WTC11 (cell line): ENCODE measurements around the gene SH3PXD2A. TPM values are rescaled to one million over a fixed set of nuclear protein-coding genes. Genes with fewer than 3 reads are reported as not detected.
A peak's percentile ranks its signal among the peaks of the same experiment; 100 is the strongest.

ENCODE experiments used
- ATAC-seq: fragments of 200-7000 bp; cut with Tn5 transposase; 2 replicates; pipeline ENCODE4 v1.10.0; 2021; ENCODE audit warnings: mild to moderate bottlenecking, moderate library complexity
- CTCF ChIA-PET: fragments of 300-600 bp; sonication (Branson Sonifier 250); formaldehyde crosslinking; loops from one replicate; lab custom pipeline; 2021; ENCODE audit warnings: antibody characterized with exemption; lab: Charles Lee
- POLR2A ChIA-PET: fragments of 350-600 bp; sonication (Branson Sonifier 250); formaldehyde crosslinking; loops from one replicate; lab custom pipeline; 2021; ENCODE audit warnings: antibody characterized with exemption; lab: Charles Lee
- DNase-seq: peaks from one replicate; pipeline ENCODE4 v3.0.0; 2021; ENCODE audit warnings: low spot score
- H3K27ac Mint-ChIP-seq: 2 replicates; pipeline ENCODE4 v1.8.0; 2021; ENCODE audit warnings: mixed read lengths
- H3K27me3 Mint-ChIP-seq: 2 replicates; pipeline ENCODE4 v1.8.0; 2021; ENCODE audit warnings: low read depth, mild to moderate bottlenecking, moderate library complexity, mixed read lengths
- H3K36me3 Mint-ChIP-seq: 2 replicates; pipeline ENCODE4 v1.8.0; 2021; ENCODE audit warnings: mixed read lengths
- H3K4me1 Mint-ChIP-seq: 2 replicates; pipeline ENCODE4 v1.8.0; 2022; ENCODE audit warnings: mixed read lengths
- H3K4me3 Mint-ChIP-seq: 2 replicates; pipeline ENCODE4 v1.8.0; 2021; ENCODE audit warnings: mild to moderate bottlenecking, moderate library complexity, mixed read lengths
- H3K9me3 Mint-ChIP-seq: 2 replicates; pipeline ENCODE4 v1.8.0; 2021; ENCODE audit warnings: mixed read lengths
- ATF1 ChIP-seq: sonication (generic); formaldehyde crosslinking; IDR thresholded peaks from 2 replicates; pipeline ENCODE4 v1.8.1; 2023; ENCODE audit warnings: mild to moderate bottlenecking, moderate library complexity, missing genetic modification reagents
- CREM ChIP-seq: sonication (generic); formaldehyde crosslinking; IDR thresholded peaks from 2 replicates; pipeline ENCODE4 v1.8.1; 2022; ENCODE audit warnings: mild to moderate bottlenecking, missing genetic modification reagents, moderate library complexity
- ETV6 ChIP-seq: sonication (generic); formaldehyde crosslinking; IDR thresholded peaks from 2 replicates; pipeline ENCODE4 v1.8.1; 2022; ENCODE audit warnings: mild to moderate bottlenecking, missing genetic modification reagents
- GRHL2 ChIP-seq: fragments of 250-450 bp; sonication (Bioruptor Pico); IDR thresholded peaks from 2 replicates; pipeline ENCODE4 v1.8.0; 2022; ENCODE audit warnings: mild to moderate bottlenecking, moderate library complexity; ENCODE audit not compliant: insufficient replicate concordance, severe bottlenecking
- JUN ChIP-seq: sonication (generic); formaldehyde crosslinking; IDR thresholded peaks from 2 replicates; pipeline ENCODE4 v1.8.0; 2023; ENCODE audit warnings: mild to moderate bottlenecking, missing genetic modification reagents
- MXD4 ChIP-seq: fragments of 250-450 bp; sonication (Bioruptor Pico); IDR thresholded peaks from 2 replicates; pipeline ENCODE4 v1.8.0; 2021; ENCODE audit warnings: mild to moderate bottlenecking, moderate library complexity, borderline replicate concordance
- MYBL2 ChIP-seq: sonication (generic); formaldehyde crosslinking; IDR thresholded peaks from 2 replicates; pipeline ENCODE4 v1.8.1; 2023; ENCODE audit warnings: mild to moderate bottlenecking, moderate library complexity, missing genetic modification reagents
- PREB ChIP-seq: sonication (generic); formaldehyde crosslinking; IDR thresholded peaks from 2 replicates; pipeline ENCODE4 v1.8.1; 2022; ENCODE audit warnings: mild to moderate bottlenecking, missing genetic modification reagents, moderate library complexity, borderline replicate concordance
- SP1 ChIP-seq: sonication (generic); formaldehyde crosslinking; conservative IDR thresholded peaks from 2 replicates; pipeline ENCODE4 v1.8.1; 2022; ENCODE audit warnings: missing genetic modification reagents
- TEAD4 ChIP-seq: sonication (generic); formaldehyde crosslinking; IDR thresholded peaks from 2 replicates; pipeline ENCODE4 v1.8.0; 2022; ENCODE audit warnings: mild to moderate bottlenecking, missing genetic modification reagents
- ZBTB21 ChIP-seq: sonication (generic); formaldehyde crosslinking; IDR thresholded peaks from 2 replicates; pipeline ENCODE4 v1.8.1; 2023; ENCODE audit warnings: mild to moderate bottlenecking, missing genetic modification reagents, borderline replicate concordance
- ZNF416 ChIP-seq: fragments of 250-450 bp; sonication (Bioruptor Pico); IDR thresholded peaks from 2 replicates; pipeline ENCODE4 v1.9.0; 2021; ENCODE audit warnings: mild to moderate bottlenecking, inconsistent platforms
- total RNA-seq: library from RNA; stranded (reverse); gene quantifications from 3 replicates; pipeline ENCODE4 v1.2.3, GENCODE V29; 2021
- TF ChIP-seq, protein P1 (sequence below): sonication (generic); formaldehyde crosslinking; IDR thresholded peaks from 2 replicates; pipeline ENCODE4 v1.8.1; 2023; ENCODE audit warnings: mild to moderate bottlenecking, missing genetic modification reagents, moderate library complexity
- TF ChIP-seq, protein P2 (sequence below): sonication (generic); formaldehyde crosslinking; IDR thresholded peaks from 2 replicates; pipeline ENCODE4 v1.8.0; 2022; ENCODE audit warnings: mild to moderate bottlenecking, missing genetic modification reagents
- TF ChIP-seq, protein P3 (sequence below): sonication (generic); formaldehyde crosslinking; IDR thresholded peaks from 2 replicates; pipeline ENCODE4 v1.8.0; 2022; ENCODE audit warnings: mild to moderate bottlenecking, missing genetic modification reagents
- TF ChIP-seq, protein P4 (sequence below): fragments of 250-450 bp; sonication (Bioruptor Pico); IDR thresholded peaks from 2 replicates; pipeline ENCODE4 v1.9.0; 2021; ENCODE audit warnings: mild to moderate bottlenecking, borderline replicate concordance
- TF ChIP-seq, protein P5 (sequence below): fragments of 250-450 bp; sonication (Bioruptor Pico); IDR thresholded peaks from 2 replicates; pipeline ENCODE4 v1.9.0; 2021; ENCODE audit warnings: mild to moderate bottlenecking
- TF ChIP-seq, protein P6 (sequence below): fragments of 200-600 bp; IDR thresholded peaks from 2 replicates; pipeline ENCODE4 v1.8.0; 2022; ENCODE audit warnings: antibody characterized with exemption

Gene SH3PXD2A
- total RNA-seq, 1 experiment from 2014 or later, result 15.7 TPM

DNA sequence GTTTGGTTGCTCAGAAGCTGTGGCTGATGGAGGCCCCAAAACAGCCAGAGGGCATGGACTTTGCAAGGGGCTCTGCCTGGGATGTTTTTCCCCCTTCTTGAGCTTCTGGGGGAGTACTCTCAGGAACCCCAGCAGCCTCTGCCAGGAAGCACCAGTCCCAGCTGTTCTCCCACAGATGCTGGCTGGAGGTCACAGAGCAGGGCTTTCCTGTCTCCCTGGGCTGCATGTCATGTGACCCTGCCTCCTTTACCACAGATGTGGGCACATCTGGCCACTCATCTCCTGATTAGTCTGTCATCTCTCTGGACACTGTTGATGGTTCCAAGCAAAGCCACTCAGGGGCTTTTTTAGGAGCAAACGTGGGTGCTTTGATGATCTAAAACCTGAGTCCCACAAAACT is 225.2 kb downstream of the SH3PXD2A start:
- TF ChIP-seq, protein P1, sequence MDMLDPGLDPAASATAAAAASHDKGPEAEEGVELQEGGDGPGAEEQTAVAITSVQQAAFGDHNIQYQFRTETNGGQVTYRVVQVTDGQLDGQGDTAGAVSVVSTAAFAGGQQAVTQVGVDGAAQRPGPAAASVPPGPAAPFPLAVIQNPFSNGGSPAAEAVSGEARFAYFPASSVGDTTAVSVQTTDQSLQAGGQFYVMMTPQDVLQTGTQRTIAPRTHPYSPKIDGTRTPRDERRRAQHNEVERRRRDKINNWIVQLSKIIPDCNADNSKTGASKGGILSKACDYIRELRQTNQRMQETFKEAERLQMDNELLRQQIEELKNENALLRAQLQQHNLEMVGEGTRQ (CRISPR knock-in tag), result 0 out of 2 replicates have a peak, but pooled peaks have one; percentile 13
- TF ChIP-seq, protein P2, sequence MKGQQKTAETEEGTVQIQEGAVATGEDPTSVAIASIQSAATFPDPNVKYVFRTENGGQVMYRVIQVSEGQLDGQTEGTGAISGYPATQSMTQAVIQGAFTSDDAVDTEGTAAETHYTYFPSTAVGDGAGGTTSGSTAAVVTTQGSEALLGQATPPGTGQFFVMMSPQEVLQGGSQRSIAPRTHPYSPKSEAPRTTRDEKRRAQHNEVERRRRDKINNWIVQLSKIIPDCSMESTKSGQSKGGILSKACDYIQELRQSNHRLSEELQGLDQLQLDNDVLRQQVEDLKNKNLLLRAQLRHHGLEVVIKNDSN (CRISPR knock-in tag), result no peak
- Mint-ChIP-seq H3K36me3 (0 out of 2 replicates have a peak, but pooled peaks cover 5% of the 10 kb centered on the region), H3K4me1 (peaks cover 12% of the 10 kb centered on the region), H3K9me3 (no peaks in the 10 kb centered on the region), H3K4me3 (no peak overlapping the region), H3K27me3 (no peaks in the 10 kb centered on the region), H3K27ac (no peak overlapping the region)
- POLR2A ChIA-PET, result no interaction called here
- ATAC-seq (no peak), DNase-seq (no peak)
- CTCF ChIA-PET, result no interaction called here

GRCh38 chr10:103629581-103629980 is 225.8 kb downstream of the SH3PXD2A start:
- no peak for TF ChIP-seq CREM (CRISPR knock-in tag)
- TF ChIP-seq, protein P3, sequence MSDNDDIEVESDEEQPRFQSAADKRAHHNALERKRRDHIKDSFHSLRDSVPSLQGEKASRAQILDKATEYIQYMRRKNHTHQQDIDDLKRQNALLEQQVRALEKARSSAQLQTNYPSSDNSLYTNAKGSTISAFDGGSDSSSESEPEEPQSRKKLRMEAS (CRISPR knock-in tag), result no peak
- TF ChIP-seq MYBL2 (CRISPR knock-in tag), result no peak
- TF ChIP-seq, protein P4, sequence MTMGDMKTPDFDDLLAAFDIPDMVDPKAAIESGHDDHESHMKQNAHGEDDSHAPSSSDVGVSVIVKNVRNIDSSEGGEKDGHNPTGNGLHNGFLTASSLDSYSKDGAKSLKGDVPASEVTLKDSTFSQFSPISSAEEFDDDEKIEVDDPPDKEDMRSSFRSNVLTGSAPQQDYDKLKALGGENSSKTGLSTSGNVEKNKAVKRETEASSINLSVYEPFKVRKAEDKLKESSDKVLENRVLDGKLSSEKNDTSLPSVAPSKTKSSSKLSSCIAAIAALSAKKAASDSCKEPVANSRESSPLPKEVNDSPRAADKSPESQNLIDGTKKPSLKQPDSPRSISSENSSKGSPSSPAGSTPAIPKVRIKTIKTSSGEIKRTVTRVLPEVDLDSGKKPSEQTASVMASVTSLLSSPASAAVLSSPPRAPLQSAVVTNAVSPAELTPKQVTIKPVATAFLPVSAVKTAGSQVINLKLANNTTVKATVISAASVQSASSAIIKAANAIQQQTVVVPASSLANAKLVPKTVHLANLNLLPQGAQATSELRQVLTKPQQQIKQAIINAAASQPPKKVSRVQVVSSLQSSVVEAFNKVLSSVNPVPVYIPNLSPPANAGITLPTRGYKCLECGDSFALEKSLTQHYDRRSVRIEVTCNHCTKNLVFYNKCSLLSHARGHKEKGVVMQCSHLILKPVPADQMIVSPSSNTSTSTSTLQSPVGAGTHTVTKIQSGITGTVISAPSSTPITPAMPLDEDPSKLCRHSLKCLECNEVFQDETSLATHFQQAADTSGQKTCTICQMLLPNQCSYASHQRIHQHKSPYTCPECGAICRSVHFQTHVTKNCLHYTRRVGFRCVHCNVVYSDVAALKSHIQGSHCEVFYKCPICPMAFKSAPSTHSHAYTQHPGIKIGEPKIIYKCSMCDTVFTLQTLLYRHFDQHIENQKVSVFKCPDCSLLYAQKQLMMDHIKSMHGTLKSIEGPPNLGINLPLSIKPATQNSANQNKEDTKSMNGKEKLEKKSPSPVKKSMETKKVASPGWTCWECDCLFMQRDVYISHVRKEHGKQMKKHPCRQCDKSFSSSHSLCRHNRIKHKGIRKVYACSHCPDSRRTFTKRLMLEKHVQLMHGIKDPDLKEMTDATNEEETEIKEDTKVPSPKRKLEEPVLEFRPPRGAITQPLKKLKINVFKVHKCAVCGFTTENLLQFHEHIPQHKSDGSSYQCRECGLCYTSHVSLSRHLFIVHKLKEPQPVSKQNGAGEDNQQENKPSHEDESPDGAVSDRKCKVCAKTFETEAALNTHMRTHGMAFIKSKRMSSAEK (CRISPR knock-in tag), result no peak
- TF ChIP-seq SP1 (CRISPR knock-in tag), result no peak
- no peak for TF ChIP-seq GRHL2 (CRISPR knock-in tag)
- no peak for TF ChIP-seq MXD4 (CRISPR knock-in tag)
- no peak for TF ChIP-seq ZBTB21
- no peak for TF ChIP-seq ETV6 (CRISPR knock-in tag)
- no peak for TF ChIP-seq TEAD4
- TF ChIP-seq, protein P5, sequence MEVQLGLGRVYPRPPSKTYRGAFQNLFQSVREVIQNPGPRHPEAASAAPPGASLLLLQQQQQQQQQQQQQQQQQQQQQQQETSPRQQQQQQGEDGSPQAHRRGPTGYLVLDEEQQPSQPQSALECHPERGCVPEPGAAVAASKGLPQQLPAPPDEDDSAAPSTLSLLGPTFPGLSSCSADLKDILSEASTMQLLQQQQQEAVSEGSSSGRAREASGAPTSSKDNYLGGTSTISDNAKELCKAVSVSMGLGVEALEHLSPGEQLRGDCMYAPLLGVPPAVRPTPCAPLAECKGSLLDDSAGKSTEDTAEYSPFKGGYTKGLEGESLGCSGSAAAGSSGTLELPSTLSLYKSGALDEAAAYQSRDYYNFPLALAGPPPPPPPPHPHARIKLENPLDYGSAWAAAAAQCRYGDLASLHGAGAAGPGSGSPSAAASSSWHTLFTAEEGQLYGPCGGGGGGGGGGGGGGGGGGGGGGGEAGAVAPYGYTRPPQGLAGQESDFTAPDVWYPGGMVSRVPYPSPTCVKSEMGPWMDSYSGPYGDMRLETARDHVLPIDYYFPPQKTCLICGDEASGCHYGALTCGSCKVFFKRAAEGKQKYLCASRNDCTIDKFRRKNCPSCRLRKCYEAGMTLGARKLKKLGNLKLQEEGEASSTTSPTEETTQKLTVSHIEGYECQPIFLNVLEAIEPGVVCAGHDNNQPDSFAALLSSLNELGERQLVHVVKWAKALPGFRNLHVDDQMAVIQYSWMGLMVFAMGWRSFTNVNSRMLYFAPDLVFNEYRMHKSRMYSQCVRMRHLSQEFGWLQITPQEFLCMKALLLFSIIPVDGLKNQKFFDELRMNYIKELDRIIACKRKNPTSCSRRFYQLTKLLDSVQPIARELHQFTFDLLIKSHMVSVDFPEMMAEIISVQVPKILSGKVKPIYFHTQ (CRISPR knock-in tag), result no peak
- no peak for TF ChIP-seq JUN
- TF ChIP-seq PREB, result no peak
- TF ChIP-seq, protein P6, sequence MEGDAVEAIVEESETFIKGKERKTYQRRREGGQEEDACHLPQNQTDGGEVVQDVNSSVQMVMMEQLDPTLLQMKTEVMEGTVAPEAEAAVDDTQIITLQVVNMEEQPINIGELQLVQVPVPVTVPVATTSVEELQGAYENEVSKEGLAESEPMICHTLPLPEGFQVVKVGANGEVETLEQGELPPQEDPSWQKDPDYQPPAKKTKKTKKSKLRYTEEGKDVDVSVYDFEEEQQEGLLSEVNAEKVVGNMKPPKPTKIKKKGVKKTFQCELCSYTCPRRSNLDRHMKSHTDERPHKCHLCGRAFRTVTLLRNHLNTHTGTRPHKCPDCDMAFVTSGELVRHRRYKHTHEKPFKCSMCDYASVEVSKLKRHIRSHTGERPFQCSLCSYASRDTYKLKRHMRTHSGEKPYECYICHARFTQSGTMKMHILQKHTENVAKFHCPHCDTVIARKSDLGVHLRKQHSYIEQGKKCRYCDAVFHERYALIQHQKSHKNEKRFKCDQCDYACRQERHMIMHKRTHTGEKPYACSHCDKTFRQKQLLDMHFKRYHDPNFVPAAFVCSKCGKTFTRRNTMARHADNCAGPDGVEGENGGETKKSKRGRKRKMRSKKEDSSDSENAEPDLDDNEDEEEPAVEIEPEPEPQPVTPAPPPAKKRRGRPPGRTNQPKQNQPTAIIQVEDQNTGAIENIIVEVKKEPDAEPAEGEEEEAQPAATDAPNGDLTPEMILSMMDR, result no peak
- TF ChIP-seq ZNF416 (CRISPR knock-in tag), result no peak
- no peak for TF ChIP-seq ATF1
- DNase-seq, result no peak
- Mint-ChIP-seq H3K4me3 (no peak overlapping the region), H3K27me3 (no peaks in the 10 kb centered on the region), H3K27ac (no peak overlapping the region), H3K4me1 (peaks cover 6% of the 10 kb centered on the region), H3K9me3 (no peaks in the 10 kb centered on the region), H3K36me3 (0 out of 2 replicates have a peak, but pooled peaks cover 5% of the 10 kb centered on the region)
- POLR2A ChIA-PET, result no interaction called here
- ATAC-seq, result no peak
- CTCF ChIA-PET, result no interaction called here
